ENCODE measurements around the gene AK9. TPM values are rescaled to one million over a fixed set of nuclear protein-coding genes. Genes with fewer than 3 reads are reported as not detected.

AK9 gene
- total and polyA plus RNA-seq, 2 of the 8 experiments (the other 6 are each of a cell fraction or from before 2014, with no cell fraction given): 1.8 to 2.2 TPM

DNA sequence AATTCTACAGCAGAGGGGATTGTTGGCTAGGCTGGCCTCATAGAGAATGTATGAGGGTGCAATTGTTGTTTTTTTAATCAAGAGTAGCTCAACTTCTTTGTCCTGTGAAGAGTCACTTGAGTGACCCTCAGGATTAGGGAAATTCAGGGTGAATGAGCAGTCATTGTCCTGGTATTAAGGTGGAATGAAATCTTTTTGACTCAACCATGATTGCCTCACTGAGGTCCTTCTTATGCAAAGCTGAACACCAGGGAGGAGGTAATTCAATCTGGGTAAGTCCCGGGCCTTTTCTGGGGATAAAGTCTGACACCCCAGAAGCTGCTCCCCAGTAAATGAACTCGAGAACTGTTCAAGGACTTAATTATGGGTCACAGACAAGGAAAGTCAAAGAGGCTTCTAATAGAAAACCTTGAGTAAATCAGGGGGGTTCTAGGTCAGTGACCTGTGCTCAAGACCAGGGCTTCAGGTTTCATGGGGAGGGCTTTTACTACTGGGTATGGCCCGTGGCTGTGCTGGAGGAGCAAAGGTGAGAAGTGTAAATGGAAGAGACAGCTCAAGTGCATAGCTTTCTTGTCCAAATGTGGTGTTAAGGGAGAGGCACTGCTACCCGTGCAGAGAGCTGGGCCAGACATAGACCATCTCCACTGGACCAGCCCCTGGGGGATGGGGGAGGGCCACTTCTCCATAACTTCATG lies 182.7 kb downstream of the AK9 start (continued):
- TF ChIP-seq, protein P1, sequence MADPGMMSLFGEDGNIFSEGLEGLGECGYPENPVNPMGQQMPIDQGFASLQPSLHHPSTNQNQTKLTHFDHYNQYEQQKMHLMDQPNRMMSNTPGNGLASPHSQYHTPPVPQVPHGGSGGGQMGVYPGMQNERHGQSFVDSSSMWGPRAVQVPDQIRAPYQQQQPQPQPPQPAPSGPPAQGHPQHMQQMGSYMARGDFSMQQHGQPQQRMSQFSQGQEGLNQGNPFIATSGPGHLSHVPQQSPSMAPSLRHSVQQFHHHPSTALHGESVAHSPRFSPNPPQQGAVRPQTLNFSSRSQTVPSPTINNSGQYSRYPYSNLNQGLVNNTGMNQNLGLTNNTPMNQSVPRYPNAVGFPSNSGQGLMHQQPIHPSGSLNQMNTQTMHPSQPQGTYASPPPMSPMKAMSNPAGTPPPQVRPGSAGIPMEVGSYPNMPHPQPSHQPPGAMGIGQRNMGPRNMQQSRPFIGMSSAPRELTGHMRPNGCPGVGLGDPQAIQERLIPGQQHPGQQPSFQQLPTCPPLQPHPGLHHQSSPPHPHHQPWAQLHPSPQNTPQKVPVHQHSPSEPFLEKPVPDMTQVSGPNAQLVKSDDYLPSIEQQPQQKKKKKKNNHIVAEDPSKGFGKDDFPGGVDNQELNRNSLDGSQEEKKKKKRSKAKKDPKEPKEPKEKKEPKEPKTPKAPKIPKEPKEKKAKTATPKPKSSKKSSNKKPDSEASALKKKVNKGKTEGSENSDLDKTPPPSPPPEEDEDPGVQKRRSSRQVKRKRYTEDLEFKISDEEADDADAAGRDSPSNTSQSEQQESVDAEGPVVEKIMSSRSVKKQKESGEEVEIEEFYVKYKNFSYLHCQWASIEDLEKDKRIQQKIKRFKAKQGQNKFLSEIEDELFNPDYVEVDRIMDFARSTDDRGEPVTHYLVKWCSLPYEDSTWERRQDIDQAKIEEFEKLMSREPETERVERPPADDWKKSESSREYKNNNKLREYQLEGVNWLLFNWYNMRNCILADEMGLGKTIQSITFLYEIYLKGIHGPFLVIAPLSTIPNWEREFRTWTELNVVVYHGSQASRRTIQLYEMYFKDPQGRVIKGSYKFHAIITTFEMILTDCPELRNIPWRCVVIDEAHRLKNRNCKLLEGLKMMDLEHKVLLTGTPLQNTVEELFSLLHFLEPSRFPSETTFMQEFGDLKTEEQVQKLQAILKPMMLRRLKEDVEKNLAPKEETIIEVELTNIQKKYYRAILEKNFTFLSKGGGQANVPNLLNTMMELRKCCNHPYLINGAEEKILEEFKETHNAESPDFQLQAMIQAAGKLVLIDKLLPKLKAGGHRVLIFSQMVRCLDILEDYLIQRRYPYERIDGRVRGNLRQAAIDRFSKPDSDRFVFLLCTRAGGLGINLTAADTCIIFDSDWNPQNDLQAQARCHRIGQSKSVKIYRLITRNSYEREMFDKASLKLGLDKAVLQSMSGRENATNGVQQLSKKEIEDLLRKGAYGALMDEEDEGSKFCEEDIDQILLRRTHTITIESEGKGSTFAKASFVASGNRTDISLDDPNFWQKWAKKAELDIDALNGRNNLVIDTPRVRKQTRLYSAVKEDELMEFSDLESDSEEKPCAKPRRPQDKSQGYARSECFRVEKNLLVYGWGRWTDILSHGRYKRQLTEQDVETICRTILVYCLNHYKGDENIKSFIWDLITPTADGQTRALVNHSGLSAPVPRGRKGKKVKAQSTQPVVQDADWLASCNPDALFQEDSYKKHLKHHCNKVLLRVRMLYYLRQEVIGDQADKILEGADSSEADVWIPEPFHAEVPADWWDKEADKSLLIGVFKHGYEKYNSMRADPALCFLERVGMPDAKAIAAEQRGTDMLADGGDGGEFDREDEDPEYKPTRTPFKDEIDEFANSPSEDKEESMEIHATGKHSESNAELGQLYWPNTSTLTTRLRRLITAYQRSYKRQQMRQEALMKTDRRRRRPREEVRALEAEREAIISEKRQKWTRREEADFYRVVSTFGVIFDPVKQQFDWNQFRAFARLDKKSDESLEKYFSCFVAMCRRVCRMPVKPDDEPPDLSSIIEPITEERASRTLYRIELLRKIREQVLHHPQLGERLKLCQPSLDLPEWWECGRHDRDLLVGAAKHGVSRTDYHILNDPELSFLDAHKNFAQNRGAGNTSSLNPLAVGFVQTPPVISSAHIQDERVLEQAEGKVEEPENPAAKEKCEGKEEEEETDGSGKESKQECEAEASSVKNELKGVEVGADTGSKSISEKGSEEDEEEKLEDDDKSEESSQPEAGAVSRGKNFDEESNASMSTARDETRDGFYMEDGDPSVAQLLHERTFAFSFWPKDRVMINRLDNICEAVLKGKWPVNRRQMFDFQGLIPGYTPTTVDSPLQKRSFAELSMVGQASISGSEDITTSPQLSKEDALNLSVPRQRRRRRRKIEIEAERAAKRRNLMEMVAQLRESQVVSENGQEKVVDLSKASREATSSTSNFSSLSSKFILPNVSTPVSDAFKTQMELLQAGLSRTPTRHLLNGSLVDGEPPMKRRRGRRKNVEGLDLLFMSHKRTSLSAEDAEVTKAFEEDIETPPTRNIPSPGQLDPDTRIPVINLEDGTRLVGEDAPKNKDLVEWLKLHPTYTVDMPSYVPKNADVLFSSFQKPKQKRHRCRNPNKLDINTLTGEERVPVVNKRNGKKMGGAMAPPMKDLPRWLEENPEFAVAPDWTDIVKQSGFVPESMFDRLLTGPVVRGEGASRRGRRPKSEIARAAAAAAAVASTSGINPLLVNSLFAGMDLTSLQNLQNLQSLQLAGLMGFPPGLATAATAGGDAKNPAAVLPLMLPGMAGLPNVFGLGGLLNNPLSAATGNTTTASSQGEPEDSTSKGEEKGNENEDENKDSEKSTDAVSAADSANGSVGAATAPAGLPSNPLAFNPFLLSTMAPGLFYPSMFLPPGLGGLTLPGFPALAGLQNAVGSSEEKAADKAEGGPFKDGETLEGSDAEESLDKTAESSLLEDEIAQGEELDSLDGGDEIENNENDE (IDR thresholded peaks at IDR 0.05; ENCODE audit: insufficient replicate concordance, low read length): peak; percentile 81
- TF ChIP-seq HDAC2 (IDR thresholded peaks at IDR 0.05; ENCODE audit: borderline replicate concordance in 1 of 2, low read depth in 2 of 2, low read length in 2 of 2) (peak in 1 of 2 experiments; percentile 56; a peak in 1 of 4 replicates), NRF1 (IDR thresholded peaks at IDR 0.05; ENCODE audit: low read depth, low read length) (no peak), BCL11A (IDR thresholded peaks at IDR 0.05; ENCODE audit: low read depth in 2 of 2, low read length in 2 of 2) (peak; percentile 61 to 67)
